GM21360 (cell line): ENCODE data around the gene GAB1.

Source experiments
- ATAC-seq: cut with Tn5 transposase; IDR thresholded peaks from one replicate; pipeline ENCODE4 v1.9.1; 2021; ENCODE audit warnings: mild to moderate bottlenecking, moderate library complexity; ENCODE audit not compliant: unreplicated experiment

The GAB1 gene

DNA sequence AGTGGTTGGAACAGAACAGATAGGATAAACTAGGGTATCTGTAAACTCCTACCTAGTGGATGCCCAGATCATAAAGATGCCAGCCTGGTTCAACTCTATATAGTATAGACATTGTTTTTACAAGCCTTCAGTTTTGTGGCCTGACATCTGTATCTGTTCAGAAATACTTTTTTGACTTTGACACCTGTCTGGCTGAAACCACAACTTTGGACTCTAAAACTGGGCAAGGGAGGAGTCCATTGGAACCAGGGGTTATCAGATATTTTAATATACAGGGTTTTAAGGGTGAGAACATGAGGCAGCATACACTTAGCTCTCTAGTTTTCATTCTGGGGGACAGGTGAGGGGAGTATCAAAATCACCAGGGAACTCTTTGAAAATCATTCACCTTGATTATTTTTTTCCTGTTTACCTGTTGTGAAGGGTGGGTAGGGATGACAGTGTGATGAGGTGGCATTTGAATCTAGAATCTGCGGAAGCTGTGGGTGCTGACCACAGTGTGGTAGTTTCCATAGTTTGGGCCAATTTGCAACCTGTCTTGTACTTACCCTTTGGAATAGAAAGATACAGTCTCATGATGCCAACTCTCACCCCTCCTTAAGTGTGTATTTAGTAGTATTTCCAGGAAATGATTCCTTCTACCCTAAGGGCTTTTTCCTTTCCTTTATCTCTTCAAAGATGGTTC, 20.6 kb downstream of the GAB1 start:
- ATAC-seq, result no peak

DNA sequence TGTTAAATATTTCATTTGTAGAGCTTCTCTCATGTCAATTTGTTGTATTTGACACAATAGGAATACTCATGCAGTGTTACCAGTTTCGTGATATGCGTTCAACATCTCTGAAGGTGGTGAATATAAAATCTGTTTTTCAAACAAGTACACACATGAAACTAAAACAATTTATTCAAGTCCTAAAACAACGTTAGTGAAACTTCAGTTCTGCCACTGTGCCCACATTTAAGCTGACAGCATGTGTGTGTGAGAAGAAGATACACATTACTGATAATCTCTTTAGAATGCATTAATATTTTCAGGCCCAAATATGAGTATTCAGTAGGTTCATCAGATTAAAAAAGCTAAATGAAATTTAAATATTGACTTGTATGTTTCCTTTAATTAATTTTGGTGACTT, 21.7 kb downstream of the GAB1 start:
- no peak for ATAC-seq

- peak; percentile 89 for ATAC-seq
Observed at GRCh38 chr4:143358923-143359643, 22.4 kb downstream of the GAB1 start.

DNA sequence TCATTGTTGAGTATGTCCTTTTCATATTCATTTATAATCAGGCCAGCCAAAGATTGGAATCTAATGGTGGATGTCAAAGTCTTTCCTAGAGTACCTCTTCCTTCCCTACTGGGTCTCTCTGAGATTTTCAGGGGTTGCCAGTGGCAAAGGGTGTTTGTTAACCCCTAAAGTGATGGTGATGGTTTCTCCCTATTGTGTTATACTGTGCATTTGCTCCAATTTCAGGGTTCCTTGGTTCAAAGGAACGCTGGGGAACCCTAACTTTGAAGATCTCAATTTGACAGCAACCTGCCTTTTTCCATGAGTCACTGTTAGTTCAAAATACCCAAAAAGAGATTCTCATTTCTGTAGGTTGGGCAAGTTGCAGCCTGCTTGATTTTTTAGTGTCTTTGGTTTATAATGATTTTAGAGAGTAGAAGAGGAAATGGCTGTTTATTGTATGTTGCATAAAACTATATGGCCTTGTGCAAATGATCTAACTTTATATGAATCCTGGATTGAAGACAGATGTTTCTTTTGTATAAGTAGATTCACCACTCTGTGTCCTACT, 23.0 kb downstream of the GAB1 start:
- ATAC-seq, result no peak

- ATAC-seq, result no peak
Observed at GRCh38 chr4:143360838-143361625, 24.4 kb downstream of the GAB1 start.

DNA sequence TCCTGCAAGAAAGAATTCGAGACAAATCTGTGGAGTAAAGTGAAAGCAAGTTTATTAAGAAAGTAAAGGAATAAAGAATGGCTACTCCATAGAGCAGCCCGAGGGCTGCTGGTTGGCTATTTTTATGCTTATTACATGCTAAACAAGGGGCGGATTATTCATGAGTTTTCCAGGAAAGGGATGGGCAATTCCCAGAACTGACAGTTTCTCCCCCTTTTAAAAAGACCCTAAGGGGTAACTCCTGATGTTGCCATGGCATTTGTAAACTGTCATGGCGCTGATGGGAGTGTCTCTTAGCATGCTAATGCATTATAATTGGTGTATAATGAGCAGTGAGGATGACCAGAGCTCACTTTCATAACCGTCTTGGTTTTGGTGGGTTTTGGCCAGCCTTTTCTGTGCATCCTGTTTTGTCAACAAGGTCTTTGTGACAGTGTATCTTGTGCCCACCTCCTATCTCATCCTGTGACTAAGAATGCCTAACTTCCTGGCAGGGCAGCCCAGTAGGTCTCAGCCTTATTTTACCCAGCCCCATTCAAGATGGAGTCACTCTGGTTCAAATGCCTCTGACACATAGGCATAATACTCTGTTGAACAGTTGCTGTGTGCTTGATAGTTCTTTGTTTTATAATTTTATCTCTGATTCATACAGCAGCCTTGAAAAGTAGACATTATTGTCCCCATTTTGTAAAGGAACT, 25.8 kb downstream of the GAB1 start:
- no peak for ATAC-seq

DNA sequence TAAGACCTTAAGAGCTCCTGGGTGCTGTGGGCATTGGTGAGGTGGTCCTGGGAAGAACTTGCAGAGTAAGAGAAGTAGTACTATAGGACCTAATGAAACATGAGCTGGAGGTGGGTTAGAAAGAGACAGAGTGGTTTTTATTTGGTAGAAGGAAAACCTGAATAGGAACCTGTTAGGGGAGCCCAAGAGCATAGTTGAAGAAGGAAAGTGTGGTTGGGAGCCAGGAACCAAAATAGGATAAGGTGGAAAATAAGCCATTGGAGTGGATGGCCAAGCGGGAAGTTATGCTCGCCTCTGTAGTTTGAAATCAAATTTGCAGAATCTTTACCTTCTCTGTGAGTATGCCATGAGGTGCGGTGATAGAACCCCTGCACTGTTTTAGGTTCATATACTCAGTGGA, 26.7 kb downstream of the GAB1 start:
- ATAC-seq, result no peak

- no peak for ATAC-seq
Observed at GRCh38 chr4:143364063-143364462, 27.4 kb downstream of the GAB1 start.

GRCh38 chr4:143367863-143368262, 31.2 kb downstream of the GAB1 start:
- ATAC-seq, result no peak

- ATAC-seq, result no peak
Observed at GRCh38 chr4:143369552-143369951, 32.9 kb downstream of the GAB1 start.

DNA sequence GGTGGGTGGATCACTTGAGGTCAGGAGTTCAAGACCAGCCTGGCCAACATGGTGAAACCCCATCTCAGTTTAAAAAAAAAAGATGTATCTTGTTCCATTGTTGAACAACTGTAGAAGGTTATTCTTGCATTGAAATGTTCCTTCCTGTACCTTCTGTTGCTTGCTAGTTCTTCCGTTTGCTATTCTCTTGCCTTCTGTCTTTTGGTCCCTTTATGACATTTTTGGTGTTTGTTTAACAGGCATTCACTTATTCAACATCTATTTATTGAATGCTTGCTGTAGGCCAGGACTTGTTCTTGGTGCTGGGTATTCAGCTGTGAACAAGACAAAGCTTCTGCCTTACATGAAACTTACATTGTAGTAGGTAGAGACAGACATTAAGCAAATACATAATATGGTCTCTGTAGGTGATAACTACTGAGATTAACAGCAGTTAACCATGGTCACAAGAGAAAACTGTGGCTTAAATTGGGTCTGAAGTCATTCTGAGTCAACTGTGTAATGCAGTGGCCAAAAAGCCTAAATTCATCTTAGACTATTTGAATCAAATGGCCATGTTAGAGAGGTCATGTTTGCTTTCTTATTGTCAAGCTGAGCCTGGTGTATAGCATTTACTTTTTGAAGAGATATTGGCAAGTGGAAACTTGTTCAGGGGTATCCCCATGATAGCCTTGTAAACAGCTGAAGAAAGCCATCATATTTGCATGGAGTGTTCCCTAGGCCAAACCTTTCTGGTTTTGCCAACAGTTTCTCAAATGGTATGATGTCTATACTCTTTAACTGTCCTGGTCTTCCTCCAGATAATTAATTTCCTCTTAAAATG, 35.6 kb downstream of the GAB1 start:
- ATAC-seq, result peak; percentile 49

DNA sequence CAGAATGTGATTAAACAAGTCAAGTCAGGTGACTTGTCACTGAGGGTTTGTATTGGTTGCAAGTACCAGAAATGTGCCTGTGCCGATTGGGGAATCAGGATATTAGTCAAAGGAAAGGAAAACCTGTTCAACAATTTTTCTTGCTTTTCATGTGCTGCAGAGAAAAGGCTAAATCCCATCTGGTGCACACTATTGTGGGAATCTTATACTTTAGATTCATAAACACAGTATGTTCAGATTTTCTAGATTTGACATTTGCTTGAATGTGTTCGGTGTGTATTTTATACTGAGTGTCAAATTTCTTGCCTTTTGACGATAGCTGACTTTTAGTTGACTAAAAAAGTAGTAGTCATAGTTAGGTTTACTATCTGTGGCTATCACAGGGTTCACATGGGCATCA, 37.6 kb downstream of the GAB1 start:
- no peak for ATAC-seq

- ATAC-seq, result no peak
Observed at GRCh38 chr4:143374771-143375170, 38.1 kb downstream of the GAB1 start.

DNA sequence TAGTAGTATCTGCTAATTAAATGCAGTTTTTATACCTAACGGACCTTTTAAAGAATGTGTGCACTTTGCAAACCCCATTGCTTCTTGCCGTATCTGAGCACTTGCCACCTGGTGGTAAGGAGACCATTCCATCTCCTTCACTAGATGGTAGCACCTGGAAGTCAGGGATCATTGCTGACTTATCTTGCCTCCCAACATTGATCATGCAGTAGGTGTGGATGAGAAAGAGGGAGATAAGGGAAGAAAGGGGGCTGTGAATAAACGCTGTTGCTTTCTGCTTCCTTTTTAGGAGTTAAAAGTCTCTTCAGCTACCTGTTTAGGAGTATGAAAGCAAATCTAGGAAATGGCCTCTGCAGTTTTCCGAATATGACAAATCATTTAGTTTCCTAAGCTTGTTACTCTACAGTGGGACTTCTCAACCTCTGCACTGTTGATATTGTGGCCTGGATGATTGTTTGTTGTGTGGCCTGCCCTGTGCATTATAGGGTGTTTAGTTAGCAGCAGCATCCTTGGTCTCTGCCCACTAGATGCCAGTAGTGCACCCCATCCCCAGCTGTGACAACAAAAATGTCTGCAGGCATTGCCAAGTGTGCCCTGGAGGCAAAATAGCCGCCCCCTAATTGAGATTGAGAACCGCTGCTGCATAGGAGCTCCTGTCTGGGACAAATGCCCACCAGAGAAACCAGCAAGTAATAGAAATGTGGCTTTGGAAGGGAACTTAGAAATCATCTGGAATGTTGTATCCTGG, 38.8 kb downstream of the GAB1 start:
- ATAC-seq, result peak; percentile 43

DNA sequence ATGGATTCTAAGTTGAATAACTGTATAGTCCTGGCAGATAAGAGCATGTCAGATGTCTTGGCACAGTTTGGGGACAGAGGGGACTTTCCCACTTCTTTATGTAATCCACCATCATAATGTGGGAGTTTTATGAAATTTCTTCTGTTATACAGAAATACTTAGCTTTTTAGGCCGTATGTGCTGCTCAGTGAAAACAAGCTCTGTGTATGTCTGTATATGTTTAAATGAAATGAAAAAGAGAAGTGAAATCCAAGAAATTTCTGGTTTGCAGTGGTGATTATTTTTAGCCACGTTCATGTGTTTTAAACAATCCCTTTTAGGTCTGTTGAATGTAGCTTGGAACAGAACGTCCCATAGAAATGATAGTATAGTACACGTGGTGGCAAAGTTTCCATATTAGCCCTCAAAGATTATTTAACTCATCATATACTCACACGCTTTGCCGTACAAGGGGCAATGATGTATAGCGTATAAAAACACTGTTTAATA, 41.0 kb downstream of the GAB1 start:
- ATAC-seq, result peak; percentile 62

DNA sequence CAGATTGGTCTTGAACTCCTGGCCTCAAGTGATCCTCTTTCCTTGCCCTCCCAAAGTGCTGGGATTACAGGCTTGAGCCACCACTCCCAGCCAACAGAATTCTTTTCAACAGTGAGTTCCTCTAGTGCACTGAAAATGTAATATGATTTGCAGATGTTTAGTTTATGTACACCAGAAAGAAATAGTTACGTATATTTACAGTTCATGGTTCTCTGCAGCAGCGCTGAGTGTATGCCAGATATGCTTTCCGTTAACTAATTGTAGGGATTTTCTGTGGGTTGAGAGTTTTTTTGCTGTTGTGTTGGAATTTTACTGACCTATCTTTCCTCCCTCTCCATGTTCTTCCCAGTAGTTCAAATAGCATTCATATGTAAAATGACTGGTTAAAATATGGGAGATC, 44.0 kb downstream of the GAB1 start:
- ATAC-seq, result no peak

DNA sequence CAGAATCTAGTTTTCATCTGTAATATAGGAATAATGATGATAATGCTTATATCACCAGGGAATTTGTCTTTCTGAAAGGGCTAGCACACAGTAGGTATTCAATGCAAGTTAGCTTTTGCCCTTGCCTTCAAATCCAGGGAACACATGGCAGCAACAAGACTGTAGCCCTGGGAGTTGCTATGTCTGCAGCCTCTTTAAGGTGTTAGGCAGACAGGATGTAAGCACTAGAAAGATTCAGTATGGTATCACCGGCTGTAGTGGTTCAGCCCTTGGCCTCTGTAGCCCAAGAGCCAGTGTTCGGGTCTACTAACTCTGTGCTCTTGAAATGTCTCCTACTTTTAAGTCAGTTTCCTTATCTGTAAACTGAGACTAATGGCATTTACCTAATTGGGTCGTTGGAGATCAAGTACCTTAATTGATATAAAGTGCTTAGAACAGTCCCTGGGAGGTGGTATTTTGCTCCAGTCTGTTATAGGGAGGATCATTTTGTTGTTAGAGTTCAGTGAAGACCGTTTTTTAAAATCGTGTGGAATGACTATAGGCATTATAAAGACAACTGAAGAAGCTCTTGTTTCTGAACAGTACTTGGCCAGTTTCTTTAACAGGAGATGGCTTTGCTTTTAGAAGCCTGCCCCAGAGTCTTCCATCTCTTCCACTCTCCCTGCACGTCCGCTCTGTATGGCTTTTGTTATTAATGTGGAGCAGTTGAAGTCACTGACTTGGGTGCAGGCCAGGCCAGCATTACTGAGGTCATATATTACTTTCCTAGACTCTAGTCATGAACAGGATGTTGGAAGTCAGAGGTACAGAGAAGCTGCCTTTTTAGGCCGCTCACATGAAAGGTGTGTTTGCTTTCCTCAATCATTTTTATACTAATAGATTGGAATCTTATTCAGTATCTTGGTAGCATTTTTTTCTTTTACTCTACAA, 44.8 kb downstream of the GAB1 start:
- peak; percentile 53 for ATAC-seq

DNA sequence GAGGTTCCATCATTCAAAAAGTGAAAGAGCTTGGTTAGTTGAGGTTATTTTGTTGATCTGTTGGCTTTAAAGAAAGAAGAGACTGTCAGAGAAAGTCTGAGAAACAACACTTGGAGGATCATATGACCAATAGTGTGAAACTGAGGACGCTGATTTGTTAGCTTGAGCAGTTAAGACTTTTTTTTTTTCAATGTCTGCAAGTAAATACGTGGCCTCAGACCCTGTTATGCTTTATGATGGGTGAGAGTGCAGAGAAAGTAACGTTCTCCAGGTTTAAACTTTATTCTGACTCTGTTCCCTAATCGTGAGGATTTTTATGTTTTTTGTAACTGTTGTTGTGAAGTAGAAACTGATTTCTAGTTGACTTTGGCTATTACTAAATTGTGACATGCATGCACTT, 45.9 kb downstream of the GAB1 start:
- ATAC-seq, result no peak
